Activated CD4-positive, alpha-beta T cell treated with anti-CD3 and anti-CD28 coated beads, Interleukin-2, Interleukin-6, amounts not matched to agents 100 ng/mL and 50 ng/mL, durations not matched to agents 16 hours and 8 hours (primary cell): ENCODE results near the gene APC2.
"Not testable (repeated sequence)": the region's sequence is repeated elsewhere in the genome, so short reads cannot be mapped to it uniquely, and the experiment has no call there.

Experiments
- DNase-seq: peaks from one replicate; pipeline ENCODE4 v3.0.0-alpha.2; 2020

Gene APC2

GRCh38 chr19:1412995-1413800 is 36.7 kb upstream of the APC2 start:
- DNase-seq: no peak

DNA sequence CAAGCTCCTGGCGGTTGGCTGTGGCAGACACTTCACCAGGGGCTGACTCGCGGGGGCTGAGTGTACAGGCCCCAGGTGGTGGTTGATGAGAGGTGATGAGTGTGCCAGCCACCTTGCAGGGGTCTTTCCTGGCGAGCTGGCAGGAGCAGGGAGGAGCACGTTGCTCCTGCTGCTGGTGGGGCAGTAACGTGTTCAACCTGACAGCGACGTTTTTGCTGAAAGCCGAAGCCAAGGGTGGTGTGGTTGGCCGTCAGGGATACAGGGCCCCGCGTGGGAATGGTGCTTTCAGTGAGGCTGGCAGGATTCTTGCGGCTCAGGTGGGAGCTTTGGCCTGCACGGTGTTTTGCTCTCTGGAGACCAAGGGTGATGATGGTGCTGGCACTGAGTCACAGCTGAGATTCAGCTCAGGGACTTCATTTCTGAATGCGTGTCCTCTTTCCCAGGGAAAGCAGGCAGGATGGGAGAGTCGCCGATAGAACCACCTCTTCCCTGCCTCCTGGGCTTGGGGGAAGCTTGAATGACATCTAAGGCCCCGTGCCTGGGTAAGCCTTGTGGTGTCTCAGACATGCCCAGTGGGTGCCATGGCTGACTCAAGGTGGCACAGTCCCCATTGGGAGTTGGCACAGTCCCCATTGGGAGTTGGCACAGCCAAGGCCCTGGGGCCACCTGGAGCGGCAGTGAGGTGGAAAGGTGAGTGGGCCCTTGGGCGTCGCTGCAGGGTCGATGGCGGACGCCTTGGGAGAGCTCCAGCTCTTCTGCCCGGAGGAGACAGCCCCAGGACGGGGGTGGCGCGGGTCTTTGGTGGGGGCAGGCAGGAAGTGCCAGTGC is 33.7 kb upstream of the APC2 start:
- no peak for DNase-seq

DNA sequence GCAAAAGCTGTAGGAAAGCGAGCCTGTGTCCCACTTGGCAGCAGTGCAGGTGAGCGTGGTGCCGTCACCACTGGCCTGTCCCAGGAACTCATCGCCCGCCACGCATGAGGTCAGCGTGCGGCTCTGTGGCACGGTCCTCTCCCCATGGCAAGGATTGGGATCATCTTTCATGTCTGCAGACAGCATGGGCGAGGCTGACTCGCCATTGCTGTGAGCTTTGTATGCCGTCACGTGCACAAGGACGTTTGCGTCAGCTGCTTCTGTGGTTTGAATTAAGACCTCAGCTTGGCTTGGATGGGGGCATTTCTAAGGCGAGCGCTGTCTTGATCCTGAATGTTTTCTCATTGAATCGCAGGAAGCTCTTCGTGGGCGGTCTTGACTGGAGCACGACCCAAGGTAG is 32.8 kb upstream of the APC2 start:
- DNase-seq: no peak

- DNase-seq: no peak
Measured at GRCh38 chr19:1417681-1418495, 32.0 kb upstream of the APC2 start.

DNA sequence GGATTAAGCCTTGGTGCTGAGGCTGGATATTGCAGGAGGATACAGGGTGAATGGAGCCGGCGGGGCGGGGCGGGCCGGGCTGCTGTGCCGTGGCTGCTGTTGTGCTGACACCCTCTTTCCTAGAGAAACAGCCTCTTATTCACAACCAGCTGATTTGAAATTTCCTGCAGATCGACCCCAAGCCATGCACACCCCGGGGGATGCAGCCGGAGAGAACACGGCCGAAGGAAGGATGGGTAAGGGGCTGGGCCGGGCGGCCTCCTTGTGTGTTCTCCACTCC is 31.5 kb upstream of the APC2 start:
- no peak for DNase-seq

- DNase-seq: no peak
Measured at GRCh38 chr19:1418951-1419738, 30.8 kb upstream of the APC2 start.

GRCh38 chr19:1420085-1420484 is 29.8 kb upstream of the APC2 start:
- not testable (repeated sequence) for DNase-seq

DNA sequence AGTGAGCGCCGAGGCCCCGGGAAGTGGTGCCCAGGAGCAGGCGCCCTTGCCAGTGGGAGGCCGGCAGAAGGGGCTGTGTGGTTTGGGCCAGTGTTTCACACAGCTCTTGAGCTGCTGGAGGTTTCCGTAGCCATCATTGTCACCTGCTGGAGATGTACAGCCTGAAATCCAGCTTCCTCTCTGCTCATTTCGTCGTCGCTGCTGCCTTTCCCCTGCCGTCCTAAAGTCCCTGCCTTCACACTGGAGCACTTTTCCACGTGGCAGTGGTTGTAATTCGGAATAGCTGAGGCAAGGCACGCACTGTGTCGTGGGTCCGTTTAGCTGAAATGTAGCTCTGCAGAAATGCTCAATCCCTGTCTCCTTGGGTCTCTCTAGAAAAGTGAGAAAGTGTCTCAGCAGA is 29.3 kb upstream of the APC2 start:
- no peak for DNase-seq

- DNase-seq: no peak
Measured at GRCh38 chr19:1421218-1421957, 28.5 kb upstream of the APC2 start.

DNA sequence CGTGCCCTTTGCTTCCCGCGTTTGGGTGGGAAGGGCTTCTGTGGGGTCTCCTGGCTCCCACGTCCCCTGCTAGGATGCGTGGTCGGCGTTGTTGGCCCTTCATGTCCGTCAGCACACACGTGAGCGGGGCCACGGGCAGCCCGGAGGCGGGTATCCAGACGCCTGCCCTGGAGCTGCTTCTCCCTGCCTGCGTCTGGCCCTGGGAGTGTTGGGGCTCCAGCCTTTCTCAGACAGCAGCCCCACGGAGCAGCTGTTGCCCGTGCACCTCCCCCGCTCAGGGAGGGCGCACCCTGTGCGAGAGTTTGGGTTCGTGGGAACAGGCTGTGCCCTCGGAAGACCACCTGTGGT is 28.0 kb upstream of the APC2 start:
- DNase-seq: no peak

DNA sequence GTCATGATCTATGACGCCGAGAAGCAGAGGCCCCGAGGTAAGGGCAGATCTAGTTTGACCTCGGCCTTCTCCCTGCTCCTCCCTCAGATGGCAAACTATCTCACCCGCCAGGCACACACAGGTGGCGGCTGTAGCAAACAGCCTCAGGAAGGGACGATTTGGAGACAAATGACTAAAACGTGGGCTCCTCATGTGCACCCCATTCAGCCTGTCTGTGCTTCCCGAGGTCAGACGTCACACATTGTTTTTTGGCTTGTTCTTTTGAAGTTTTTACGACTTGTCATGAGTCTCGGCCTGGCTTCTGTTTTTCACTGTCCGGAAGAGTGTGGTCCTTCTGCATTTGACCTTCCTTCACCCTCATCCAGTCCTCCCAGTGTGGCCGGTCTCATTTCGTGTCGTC is 27.6 kb upstream of the APC2 start:
- no peak for DNase-seq

DNA sequence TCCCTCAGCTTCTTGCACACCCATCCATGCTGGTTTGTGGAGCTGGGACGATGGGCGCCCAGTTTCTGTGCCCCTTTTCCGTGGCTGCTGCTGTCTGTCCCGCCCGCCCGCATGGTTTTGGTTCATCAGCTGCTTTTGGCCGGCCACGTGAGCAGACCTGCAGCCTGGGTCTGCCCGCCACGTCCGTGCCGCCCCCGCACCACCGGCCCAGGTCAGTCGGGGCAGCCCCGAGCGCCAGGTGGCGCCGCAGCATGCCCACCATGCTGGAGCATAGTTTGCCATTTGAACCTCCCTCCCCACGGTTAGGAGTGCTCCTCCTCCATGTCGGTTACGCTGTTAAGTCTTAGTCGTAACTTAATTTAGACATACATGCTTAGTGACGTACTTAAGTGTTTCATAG is 27.0 kb upstream of the APC2 start:
- no peak for DNase-seq

DNA sequence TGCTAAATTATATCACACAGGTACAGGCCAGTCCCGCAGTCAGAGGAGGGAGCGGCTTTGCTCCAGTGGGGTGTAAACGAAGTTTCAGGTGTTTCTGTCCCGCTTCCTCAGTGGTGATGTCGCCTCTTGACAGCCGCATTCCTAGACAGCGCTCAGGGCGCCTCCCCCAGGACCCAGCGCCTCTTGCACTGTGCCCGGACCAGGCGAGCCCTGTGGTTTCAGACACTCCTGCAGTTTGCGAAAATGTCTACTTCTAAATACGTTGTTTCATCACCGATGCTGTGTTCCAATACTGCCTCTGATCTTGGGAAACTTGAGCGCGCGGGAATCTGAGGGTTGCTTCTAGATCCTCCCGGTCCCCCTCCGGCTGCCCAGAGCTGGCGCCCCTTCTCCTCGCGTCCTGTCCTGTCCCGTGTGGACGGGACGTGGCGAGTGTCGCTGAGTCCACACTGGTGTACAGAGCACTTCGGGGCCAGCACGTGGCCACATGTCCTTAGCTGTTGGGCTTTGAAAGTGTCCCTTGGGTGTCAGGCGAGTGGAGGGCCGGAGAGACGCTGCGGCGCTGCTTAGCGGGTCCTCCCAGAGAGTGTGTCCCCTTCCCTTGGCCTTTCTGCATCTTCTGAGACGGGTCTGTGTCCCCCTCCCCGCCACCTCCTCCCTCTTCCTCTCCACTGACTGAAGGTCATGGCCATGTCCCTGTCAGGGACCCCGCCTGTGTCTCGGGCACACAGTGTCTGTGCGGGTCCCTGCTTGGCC is 26.3 kb upstream of the APC2 start:
- DNase-seq: no peak

- no peak for DNase-seq
Measured at GRCh38 chr19:1424192-1424955, 25.5 kb upstream of the APC2 start.

GRCh38 chr19:1425102-1425837 is 24.7 kb upstream of the APC2 start:
- DNase-seq: no peak

DNA sequence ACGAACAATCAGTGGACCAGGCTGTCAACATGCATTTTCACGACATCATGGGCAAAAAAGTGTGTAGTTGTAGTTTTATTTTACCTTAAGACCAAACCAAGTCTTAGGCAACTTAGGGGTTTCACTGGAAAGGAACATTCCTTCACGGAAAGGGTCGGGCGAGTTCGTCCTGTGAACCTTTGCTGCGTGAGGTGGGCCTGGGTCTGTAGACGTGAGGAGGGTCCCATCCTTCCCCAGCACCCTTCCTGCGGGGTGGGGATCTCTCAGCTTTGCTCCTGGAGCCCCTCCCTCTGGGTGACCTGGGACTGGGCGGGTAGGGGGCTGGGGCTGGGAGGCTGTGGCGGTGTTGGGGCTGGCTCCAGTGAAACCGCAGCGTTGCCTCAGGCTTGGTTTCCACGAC is 24.0 kb upstream of the APC2 start:
- no peak for DNase-seq

DNA sequence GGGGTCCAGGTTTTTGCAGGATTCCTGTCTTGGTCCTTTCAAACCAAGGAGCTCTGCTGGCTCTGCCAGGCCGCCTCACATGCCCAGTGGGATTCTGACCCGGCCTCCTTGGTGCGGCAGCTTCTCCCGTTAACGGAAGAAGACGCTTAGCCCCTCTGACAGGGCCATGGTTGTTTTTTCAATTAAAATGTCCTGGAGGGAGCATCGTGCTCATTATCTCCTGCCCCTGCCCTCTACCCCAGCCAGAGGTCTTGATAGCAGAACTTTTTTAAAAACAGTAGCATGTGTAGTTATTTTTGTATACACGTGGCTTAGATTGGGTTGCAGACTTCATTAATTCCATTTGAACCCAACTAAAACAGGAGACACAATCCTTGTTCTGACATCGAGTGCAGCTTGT is 23.2 kb upstream of the APC2 start:
- DNase-seq: no peak

GRCh38 chr19:1427221-1427920 is 22.6 kb upstream of the APC2 start:
- no peak for DNase-seq

DNA sequence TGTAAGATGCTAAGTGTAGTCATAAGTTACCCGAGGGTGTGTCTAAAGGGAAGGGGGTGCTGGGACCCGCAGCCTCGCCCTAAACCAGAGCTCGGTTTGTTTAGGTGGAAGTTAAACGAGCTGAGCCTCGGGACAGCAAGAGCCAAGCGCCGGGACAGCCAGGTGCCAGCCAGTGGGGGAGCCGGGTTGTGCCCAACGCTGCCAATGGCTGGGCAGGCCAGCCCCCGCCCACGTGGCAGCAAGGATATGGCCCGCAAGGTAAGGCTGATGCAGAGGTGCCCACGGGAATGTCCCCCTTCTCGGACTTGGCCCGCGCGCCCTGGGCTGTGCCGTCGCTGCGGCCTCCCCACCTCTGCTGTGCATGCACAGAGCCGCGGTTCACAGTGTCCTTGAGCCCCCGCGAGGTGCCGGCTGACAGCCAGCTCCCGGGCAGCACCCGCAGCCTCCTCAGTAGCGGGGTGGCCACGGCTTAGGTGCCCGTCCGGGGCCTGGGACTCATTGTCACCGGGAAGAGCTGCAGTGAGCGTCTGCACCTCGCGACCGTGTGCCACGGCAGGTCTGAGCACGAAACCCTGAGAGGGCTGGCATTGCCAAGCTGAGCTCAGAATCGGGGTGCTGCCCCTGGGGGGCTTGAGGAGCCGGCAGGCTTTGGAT is 21.1 kb upstream of the APC2 start:
- DNase-seq: no peak
